ENCODE results near the gene TNRC6C.

The TNRC6C gene

GRCh38 chr17:78111016-78111726, 152.7 kb downstream of the TNRC6C start:
- TF ChIP-seq CSDC2 (CRISPR knock-in tag; IDR thresholded peaks at IDR 0.05) (no peak), ARNTL (CRISPR knock-in tag; IDR thresholded peaks at IDR 0.05; ENCODE audit: borderline replicate concordance, low read depth) (no peak), ZNF8 (CRISPR knock-in tag; IDR thresholded peaks at IDR 0.05) (no peak), TOX (CRISPR knock-in tag; IDR thresholded peaks at IDR 0.05; ENCODE audit: borderline replicate concordance) (no peak), TCF4 (CRISPR knock-in tag; IDR thresholded peaks at IDR 0.05; ENCODE audit: borderline replicate concordance) (no peak), GLIS3 (CRISPR knock-in tag; IDR thresholded peaks at IDR 0.05) (no peak), ESRRG (CRISPR knock-in tag; IDR thresholded peaks at IDR 0.05) (no peak), POU6F1 (CRISPR knock-in tag; IDR thresholded peaks at IDR 0.05; ENCODE audit: borderline replicate concordance, low read depth) (no peak), ZFP30 (CRISPR knock-in tag; IDR thresholded peaks at IDR 0.05) (no peak), ZFP3 (CRISPR knock-in tag; IDR thresholded peaks at IDR 0.05) (no peak), CREB5 (CRISPR knock-in tag; IDR thresholded peaks at IDR 0.05; ENCODE audit: low read depth) (no peak), BACH2 (CRISPR knock-in tag; IDR thresholded peaks at IDR 0.05; ENCODE audit: borderline replicate concordance) (no peak), PPARA (CRISPR knock-in tag; IDR thresholded peaks at IDR 0.05; ENCODE audit: borderline replicate concordance) (no peak), TSHZ2 (CRISPR knock-in tag; IDR thresholded peaks at IDR 0.05) (no peak), ISL1 (CRISPR knock-in tag; IDR thresholded peaks at IDR 0.05) (no peak), CSRNP3 (CRISPR knock-in tag; IDR thresholded peaks at IDR 0.05) (no peak), PATZ1 (CRISPR knock-in tag; IDR thresholded peaks at IDR 0.05; ENCODE audit: borderline replicate concordance) (no peak), ZNF70 (CRISPR knock-in tag; IDR thresholded peaks at IDR 0.05) (no peak), OSR1 (CRISPR knock-in tag; IDR thresholded peaks at IDR 0.05) (no peak), ZNF565 (CRISPR knock-in tag; conservative IDR thresholded peaks at IDR 0.05; ENCODE audit: low read depth) (no peak)
- ATAC-seq, result peak; percentile 6

- peak; percentile 3 for ATAC-seq
- TF ChIP-seq PATZ1 (CRISPR knock-in tag; IDR thresholded peaks at IDR 0.05; ENCODE audit: borderline replicate concordance), result no peak
- TF ChIP-seq TOX (CRISPR knock-in tag; IDR thresholded peaks at IDR 0.05; ENCODE audit: borderline replicate concordance), result no peak
- TF ChIP-seq ESRRG (CRISPR knock-in tag; IDR thresholded peaks at IDR 0.05), result no peak
- no peak for TF ChIP-seq ZFP30 (CRISPR knock-in tag; IDR thresholded peaks at IDR 0.05)
- no peak for TF ChIP-seq ZNF565 (CRISPR knock-in tag; conservative IDR thresholded peaks at IDR 0.05; ENCODE audit: low read depth)
- TF ChIP-seq TCF4 (CRISPR knock-in tag; IDR thresholded peaks at IDR 0.05; ENCODE audit: borderline replicate concordance), result no peak
- TF ChIP-seq CREB5 (CRISPR knock-in tag; IDR thresholded peaks at IDR 0.05; ENCODE audit: low read depth), result no peak
- no peak for TF ChIP-seq ZFP3 (CRISPR knock-in tag; IDR thresholded peaks at IDR 0.05)
- no peak for TF ChIP-seq ISL1 (CRISPR knock-in tag; IDR thresholded peaks at IDR 0.05)
- no peak for TF ChIP-seq OSR1 (CRISPR knock-in tag; IDR thresholded peaks at IDR 0.05)
- no peak for TF ChIP-seq GLIS3 (CRISPR knock-in tag; IDR thresholded peaks at IDR 0.05)
- no peak for TF ChIP-seq POU6F1 (CRISPR knock-in tag; IDR thresholded peaks at IDR 0.05; ENCODE audit: borderline replicate concordance, low read depth)
- TF ChIP-seq CSDC2 (CRISPR knock-in tag; IDR thresholded peaks at IDR 0.05), result no peak
- TF ChIP-seq ARNTL (CRISPR knock-in tag; IDR thresholded peaks at IDR 0.05; ENCODE audit: borderline replicate concordance, low read depth), result no peak
Measured at GRCh38 chr17:78111727-78112517, 153.4 kb downstream of the TNRC6C start.

Measured in SK-N-SH treated with all-trans-retinoic acid at 6 μM for 48 hours (cell line).